KOPT-K1 (cell line): Measurements from ENCODE around the gene MYCBPAP.

Experiments used
- H3K27ac ChIP-seq: fragments of 200-600 bp; sonication (generic); 2 replicates; pipeline ENCODE4 v1.5.1; 2016; ENCODE audit warnings: antibody characterized with exemption, mild to moderate bottlenecking, low read depth, low read length; ENCODE audit not compliant: poor library complexity, severe bottlenecking
- H3K36me3 ChIP-seq: fragments of 200-600 bp; sonication (generic); 2 replicates; pipeline ENCODE4 v1.5.1; 2017; ENCODE audit warnings: antibody characterized with exemption, mild to moderate bottlenecking, low read length, moderate library complexity; ENCODE audit not compliant: insufficient read depth
- H3K9me3 ChIP-seq: fragments of 200-600 bp; sonication (generic); 2 replicates; pipeline ENCODE4 v1.5.1; 2017; ENCODE audit warnings: antibody characterized with exemption, low read length, mild to moderate bottlenecking; ENCODE audit not compliant: insufficient read depth, poor library complexity, severe bottlenecking

The MYCBPAP gene

DNA sequence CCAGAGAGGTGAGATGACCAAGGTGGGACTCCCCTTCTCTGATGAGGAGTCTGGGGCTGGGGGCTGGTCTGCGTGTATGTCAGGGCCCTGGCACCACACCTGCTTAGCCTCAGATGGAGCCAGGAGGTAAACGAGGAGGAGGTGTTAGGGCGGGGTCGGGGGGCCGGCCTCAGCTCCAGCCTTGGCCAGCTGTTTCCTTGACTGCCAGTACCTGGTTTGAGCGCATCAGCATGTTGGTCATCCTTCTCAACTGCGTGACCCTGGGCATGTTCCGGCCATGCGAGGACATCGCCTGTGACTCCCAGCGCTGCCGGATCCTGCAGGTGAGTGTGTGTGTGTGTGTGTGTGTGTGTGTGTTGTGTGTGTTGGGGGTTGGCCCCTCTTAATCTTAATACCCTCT is 60.4 kb downstream of the MYCBPAP start:
- Histone ChIP-seq H3K27ac (no peak overlapping the region), H3K36me3 (no peaks in the 10 kb centered on the region), H3K9me3 (no peaks in the 10 kb centered on the region)

DNA sequence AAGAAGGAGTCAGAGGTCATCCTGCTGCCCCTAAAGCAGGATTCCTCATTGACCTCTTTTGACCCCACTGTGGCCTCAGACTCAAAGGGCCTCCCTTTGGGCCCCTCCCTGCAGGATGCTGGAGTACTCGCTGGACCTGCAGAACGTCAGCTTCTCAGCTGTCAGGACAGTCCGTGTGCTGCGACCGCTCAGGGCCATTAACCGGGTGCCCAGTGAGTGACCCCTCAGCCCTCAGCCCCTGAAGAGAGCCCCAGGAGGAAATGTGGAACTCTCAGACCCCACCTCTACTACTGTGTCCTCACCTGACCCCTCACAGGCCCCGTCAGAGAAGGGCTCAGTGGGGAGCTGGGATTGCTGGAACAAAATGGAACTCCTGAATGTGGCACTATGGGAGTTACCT is 61.4 kb downstream of the MYCBPAP start:
- H3K9me3 ChIP-seq, result no peaks in the 10 kb centered on the region
- H3K27ac ChIP-seq, result no peak overlapping the region
- no peaks in the 10 kb centered on the region for H3K36me3 ChIP-seq

DNA sequence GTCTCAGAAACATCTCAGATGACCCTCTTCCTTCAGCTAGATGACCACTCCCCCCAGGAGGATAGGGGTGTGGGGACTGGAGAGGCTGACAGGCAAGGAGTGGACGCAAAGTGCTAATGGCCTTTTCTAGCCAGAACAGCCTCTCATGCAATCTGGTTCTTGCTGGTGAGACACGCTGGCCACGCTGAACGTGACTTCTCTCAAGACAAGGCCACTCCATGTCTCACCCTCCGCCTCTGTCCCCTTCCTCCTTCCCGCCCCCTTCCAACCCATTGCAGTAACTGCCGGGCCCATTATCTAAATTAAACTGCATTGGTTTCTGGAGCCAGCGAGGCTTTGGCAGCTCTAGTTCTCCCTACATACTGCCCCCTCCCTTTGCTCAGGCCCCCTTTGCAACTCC is 61.8 kb downstream of the MYCBPAP start:
- no peaks in the 10 kb centered on the region for H3K9me3 ChIP-seq
- H3K36me3 ChIP-seq, result no peaks in the 10 kb centered on the region
- H3K27ac ChIP-seq, result no peak overlapping the region

DNA sequence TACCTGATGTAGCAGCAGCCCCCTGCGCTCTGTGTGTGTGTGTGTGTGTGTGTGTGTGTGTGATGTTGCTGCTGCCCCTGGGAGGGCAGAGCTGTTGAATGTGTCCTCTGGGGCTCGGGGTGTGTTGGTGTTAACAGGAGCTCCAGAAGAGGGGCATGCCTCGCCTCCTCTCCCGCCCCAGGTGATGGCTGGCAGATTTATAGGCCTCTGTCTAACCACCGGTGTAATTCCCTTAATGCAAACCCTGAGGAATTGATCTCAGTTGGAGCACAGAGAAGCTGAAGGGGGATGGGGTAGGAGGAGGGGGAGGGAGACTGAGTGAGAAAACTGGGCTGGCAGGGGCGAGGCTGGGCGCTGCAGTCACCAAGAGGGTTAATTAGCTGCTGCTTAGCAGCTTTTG is 62.3 kb downstream of the MYCBPAP start:
- H3K9me3 ChIP-seq, result no peaks in the 10 kb centered on the region
- no peaks in the 10 kb centered on the region for H3K36me3 ChIP-seq
- no peak overlapping the region for H3K27ac ChIP-seq

DNA sequence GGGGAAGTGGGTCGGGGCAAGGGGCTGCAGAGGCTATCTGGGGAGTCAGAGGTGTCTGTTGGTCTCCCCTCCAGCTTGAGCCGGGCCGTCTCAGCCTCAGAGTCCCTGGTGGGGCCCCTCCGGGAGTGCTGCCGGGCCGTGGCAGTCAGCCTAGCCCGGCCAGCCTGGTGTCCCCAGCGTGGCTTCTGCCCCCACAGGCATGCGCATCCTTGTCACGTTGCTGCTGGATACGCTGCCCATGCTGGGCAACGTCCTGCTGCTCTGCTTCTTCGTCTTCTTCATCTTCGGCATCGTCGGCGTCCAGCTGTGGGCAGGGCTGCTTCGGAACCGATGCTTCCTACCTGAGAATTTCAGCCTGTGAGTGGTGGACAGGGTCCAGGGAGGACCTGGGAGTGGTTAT is 63.4 kb downstream of the MYCBPAP start:
- no peak overlapping the region for H3K27ac ChIP-seq
- H3K9me3 ChIP-seq, result no peaks in the 10 kb centered on the region
- no peaks in the 10 kb centered on the region for H3K36me3 ChIP-seq

DNA sequence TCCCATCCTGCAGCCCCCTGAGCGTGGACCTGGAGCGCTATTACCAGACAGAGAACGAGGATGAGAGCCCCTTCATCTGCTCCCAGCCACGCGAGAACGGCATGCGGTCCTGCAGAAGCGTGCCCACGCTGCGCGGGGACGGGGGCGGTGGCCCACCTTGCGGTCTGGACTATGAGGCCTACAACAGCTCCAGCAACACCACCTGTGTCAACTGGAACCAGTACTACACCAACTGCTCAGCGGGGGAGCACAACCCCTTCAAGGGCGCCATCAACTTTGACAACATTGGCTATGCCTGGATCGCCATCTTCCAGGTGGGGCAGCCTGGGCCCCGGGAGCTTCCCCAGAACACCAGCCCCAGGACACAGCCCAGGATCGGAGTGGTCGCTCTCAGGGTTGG is 64.3 kb downstream of the MYCBPAP start:
- Histone ChIP-seq H3K9me3 (no peaks in the 10 kb centered on the region), H3K27ac (no peak overlapping the region)

DNA sequence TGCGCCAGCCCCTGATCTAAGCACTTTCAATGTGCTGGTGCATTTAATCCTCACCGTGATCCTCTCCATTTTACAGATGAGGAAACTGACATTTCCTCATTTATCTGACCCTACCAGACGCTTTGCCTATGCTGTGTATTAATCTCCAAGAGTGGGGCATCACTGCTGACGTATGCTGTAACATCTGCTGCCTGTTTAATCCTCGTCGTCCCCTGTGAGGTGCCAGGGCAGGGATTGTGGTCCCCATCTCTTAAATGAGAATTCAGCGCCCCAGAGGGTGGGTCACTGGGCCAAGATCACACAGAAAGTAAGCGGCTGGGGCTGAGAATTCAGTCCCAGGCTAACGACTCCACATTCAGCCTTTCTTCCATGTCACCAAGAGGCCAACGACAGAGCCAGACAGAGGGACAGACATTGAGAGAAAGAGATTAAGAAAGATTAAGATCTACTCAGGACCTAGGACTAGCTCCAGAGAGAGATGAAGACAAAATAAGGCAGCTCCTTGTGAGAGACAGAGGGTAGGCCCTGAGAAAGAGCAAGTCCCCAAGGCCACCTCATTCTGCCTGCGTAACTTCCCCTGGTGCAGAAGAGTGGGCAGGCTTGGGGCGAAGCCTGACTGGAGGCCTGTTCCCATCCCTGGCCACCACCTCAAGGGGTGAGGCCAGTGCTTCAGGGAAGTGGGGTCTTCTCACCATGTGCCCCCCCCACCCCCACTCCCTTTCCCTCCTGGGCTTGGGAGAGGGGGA is 65.8 kb downstream of the MYCBPAP start:
- no peaks in the 10 kb centered on the region for H3K36me3 ChIP-seq

More for the DNA sequence above, 64.3 kb downstream of the MYCBPAP start:
- no peaks in the 10 kb centered on the region for H3K36me3 ChIP-seq

DNA sequence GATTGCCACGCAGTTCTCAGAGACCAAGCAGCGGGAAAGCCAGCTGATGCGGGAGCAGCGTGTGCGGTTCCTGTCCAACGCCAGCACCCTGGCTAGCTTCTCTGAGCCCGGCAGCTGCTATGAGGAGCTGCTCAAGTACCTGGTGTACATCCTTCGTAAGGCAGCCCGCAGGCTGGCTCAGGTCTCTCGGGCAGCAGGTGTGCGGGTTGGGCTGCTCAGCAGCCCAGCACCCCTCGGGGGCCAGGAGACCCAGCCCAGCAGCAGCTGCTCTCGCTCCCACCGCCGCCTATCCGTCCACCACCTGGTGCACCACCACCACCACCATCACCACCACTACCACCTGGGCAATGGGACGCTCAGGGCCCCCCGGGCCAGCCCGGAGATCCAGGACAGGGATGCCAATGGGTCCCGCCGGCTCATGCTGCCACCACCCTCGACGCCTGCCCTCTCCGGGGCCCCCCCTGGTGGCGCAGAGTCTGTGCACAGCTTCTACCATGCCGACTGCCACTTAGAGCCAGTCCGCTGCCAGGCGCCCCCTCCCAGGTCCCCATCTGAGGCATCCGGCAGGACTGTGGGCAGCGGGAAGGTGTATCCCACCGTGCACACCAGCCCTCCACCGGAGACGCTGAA is 67.5 kb downstream of the MYCBPAP start:
- no peaks in the 10 kb centered on the region for H3K36me3 ChIP-seq
- no peaks in the 10 kb centered on the region for H3K9me3 ChIP-seq
- no peak overlapping the region for H3K27ac ChIP-seq

More for the DNA sequence above, 65.8 kb downstream of the MYCBPAP start:
- H3K9me3 ChIP-seq, result no peaks in the 10 kb centered on the region
- H3K27ac ChIP-seq, result no peak overlapping the region

DNA sequence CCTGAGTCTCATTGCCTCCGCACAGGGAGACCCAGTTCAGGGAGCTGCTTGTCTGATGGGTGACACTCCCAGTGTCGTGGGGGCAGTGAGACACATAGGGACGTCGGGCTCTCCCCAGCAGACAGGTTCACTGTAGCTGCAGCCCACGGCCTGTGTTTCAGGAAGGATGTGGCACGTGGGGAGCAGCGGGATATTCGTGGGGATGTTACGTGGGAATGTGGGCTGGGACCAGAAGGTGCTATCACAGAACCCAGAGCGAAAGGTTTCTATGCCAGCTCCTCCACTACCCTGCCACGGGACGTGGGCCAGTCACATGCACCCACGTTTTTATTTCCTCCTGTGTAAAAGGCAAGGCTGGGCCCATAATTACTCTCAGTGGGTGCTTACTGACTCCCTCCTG is 68.6 kb downstream of the MYCBPAP start:
- no peaks in the 10 kb centered on the region for H3K9me3 ChIP-seq
- no peak overlapping the region for H3K27ac ChIP-seq
- H3K36me3 ChIP-seq, result no peaks in the 10 kb centered on the region

DNA sequence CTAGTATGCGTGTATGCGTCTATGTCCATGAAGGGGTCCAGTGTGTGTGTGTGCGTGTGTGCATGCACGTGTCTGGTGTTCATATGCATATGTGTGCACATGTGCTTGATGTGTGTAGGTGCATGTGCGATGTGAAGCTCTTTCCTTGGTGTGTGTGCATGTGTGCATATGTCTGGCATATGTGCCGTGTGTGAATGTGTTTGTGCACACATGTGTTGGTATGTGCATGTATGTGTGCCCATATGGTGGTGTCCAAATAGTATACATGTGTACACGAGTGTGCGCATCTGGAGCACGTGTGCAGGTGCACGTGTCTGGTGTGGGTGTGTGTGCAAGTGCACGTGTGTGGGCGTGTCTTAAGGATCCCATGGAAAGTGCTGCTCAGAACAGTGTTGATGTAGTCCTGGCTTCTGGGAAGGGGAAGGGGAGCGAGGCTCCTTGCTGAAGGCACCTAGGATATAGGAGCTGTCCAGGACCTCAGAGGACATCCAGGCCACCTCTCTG is 69.3 kb downstream of the MYCBPAP start:
- Histone ChIP-seq H3K9me3 (no peaks in the 10 kb centered on the region), H3K36me3 (no peaks in the 10 kb centered on the region), H3K27ac (no peak overlapping the region)

DNA sequence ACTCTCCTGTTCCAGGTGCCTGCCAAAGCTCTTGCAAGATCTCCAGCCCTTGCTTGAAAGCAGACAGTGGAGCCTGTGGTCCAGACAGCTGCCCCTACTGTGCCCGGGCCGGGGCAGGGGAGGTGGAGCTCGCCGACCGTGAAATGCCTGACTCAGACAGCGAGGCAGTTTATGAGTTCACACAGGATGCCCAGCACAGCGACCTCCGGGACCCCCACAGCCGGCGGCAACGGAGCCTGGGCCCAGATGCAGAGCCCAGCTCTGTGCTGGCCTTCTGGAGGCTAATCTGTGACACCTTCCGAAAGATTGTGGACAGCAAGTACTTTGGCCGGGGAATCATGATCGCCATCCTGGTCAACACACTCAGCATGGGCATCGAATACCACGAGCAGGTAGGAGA is 69.9 kb downstream of the MYCBPAP start:
- no peaks in the 10 kb centered on the region for H3K36me3 ChIP-seq
- no peaks in the 10 kb centered on the region for H3K9me3 ChIP-seq
- H3K27ac ChIP-seq, result no peak overlapping the region

DNA sequence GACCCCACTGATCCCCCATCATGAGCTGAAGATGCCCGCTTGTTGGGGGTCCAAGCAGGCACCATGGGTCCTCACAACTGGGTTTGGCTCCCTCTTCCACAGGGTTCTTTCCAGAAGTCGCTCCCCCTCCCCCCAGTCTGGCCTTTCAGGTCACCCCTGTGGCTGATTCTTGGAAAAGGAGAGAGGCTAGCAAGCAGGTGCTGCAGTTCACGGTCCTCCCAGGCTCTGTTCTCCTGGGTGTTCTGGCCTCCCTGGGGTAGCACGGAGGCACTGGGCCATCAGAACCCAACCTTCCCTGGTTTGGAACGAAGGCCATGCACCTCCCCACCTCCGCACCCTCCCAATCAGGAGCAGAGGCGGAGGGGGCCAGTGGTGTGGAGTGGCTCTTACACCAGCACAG is 71.2 kb downstream of the MYCBPAP start:
- no peaks in the 10 kb centered on the region for H3K9me3 ChIP-seq
- H3K36me3 ChIP-seq, result no peaks in the 10 kb centered on the region
- no peak overlapping the region for H3K27ac ChIP-seq

DNA sequence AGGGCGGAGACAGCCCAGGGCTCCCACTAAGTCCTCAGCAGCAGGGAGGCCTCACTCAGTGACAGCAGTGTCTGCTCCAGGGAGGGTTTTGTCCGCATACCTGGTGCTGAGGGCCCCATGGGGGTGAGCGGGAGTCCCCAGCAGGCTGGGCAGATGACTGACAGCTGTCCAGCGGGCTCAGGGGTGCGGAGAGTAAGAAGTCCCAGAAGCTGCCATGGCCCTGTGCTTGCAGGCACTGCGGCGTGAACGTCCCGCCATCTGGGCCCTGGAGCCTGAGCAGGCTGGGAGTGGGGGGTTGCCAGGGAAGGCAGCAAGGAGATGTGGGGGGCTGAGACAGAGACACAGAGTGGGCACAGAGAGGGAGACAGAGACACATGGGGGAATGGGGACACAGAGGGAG is 72.4 kb downstream of the MYCBPAP start:
- H3K36me3 ChIP-seq, result no peaks in the 10 kb centered on the region
- H3K27ac ChIP-seq, result no peak overlapping the region
- no peaks in the 10 kb centered on the region for H3K9me3 ChIP-seq
